ENCODE measurements around the gene AACS.

GRCh38 chr12:125133616-125134015 lies 68.4 kb downstream of the AACS start:
- TF ChIP-seq HDGF (IDR thresholded peaks at IDR 0.05; ENCODE audit: borderline replicate concordance) (no peak), SP1 (IDR thresholded peaks at IDR 0.05) (no peak), NFRKB (IDR thresholded peaks at IDR 0.05) (no peak), SUZ12 (IDR thresholded peaks at IDR 0.05) (no peak), TARDBP (IDR thresholded peaks at IDR 0.05) (no peak), ZNF384 (IDR thresholded peaks at IDR 0.05) (no peak)
